SK-N-SH (cell line): Measurements from ENCODE around the gene CNBP. TPM values are rescaled to one million over a fixed set of nuclear protein-coding genes. Genes with fewer than 3 reads are reported as not detected.
A peak's percentile ranks its signal among the peaks of the same experiment; 100 is the strongest.

Source experiments
- CTCF ChIA-PET: fragments of 300-600, 350-600 bp; formaldehyde crosslinking; extraction: SDS; loops from one replicate; lab custom pipeline; 2021; lab: Yijun Ruan, JAX
- POLR2A ChIA-PET: fragments of 350-600 bp; sonication (Branson Sonifier 250); formaldehyde crosslinking; extraction: SDS; loops from one replicate; lab custom pipeline; 2020; ENCODE audit warnings: antibody characterized with exemption, inconsistent platforms; lab: Yijun Ruan, JAX
- DNase-seq: peaks from one replicate; pipeline ENCODE4 v3.0.0; 2012
- H2AFZ ChIP-seq: fragments of 200-600 bp; sonication (generic); 2 replicates; pipeline ENCODE4 v1.8.1; 2016; ENCODE audit warnings: antibody characterized with exemption, mild to moderate bottlenecking, low read depth
- H3F3A ChIP-seq: fragments of 200-600 bp; sonication (generic); replicated peaks from 2 replicates; pipeline ENCODE3; 2016; ENCODE audit warnings: antibody characterized with exemption, mild to moderate bottlenecking; ENCODE audit not compliant: insufficient read depth
- H3K27ac ChIP-seq, 2 experiments: fragments of 200-500 bp in 1 of 2; fragments of 200-600 bp in 1 of 2; sonication (Bioruptor generic) in 1 of 2; sonication (generic), shearing (Covaris generic) in 1 of 2; 2 replicates each; pipeline versions ENCODE4 v1.5.1 to v1.6.1; 2014 to 2016; ENCODE audit warnings: low read depth in 2 of 2, inconsistent platforms in 1 of 2, low read length in 1 of 2, mild to moderate bottlenecking in 1 of 2, mixed read lengths in 1 of 2
- H3K27me3 ChIP-seq: fragments of 200-600 bp; sonication (generic), shearing (Covaris generic); 2 replicates; pipeline ENCODE4 v1.6.1; 2016; ENCODE audit warnings: mixed run types; ENCODE audit not compliant: insufficient read depth
- H3K36me3 ChIP-seq, 2 experiments: fragments of 200-500 bp in 1 of 2; fragments of 200-600 bp in 1 of 2; sonication (Bioruptor generic) in 1 of 2; sonication (generic) in 1 of 2; replicated peaks in 1 of 2; 2 replicates each; pipeline versions ENCODE3 to v1.5.1; 2014 to 2016; ENCODE audit warnings: low read length in 1 of 2, mild to moderate bottlenecking in 1 of 2; ENCODE audit not compliant: insufficient read depth in 2 of 2, control insufficient read depth in 1 of 2
- H3K4me1 ChIP-seq, 2 experiments: fragments of 200-500 bp in 1 of 2; fragments of 200-600 bp in 1 of 2; sonication (Bioruptor generic) in 1 of 2; sonication (generic), shearing (Covaris generic) in 1 of 2; 2 replicates each; pipeline versions ENCODE4 v1.5.1 to v1.6.1; 2014 to 2016; ENCODE audit warnings: low read depth in 1 of 2, low read length in 1 of 2, mixed run types in 1 of 2; ENCODE audit not compliant: insufficient read depth in 2 of 2, control insufficient read depth in 1 of 2
- H3K4me2 ChIP-seq: fragments of 200-600 bp; sonication (generic), shearing (Covaris generic); 2 replicates; pipeline ENCODE4 v1.6.1; 2017; ENCODE audit warnings: mixed run types
- H3K4me3 ChIP-seq, 2 experiments: fragments of 200-500 bp in 1 of 2; fragments of 200-600 bp in 1 of 2; sonication (Bioruptor generic) in 1 of 2; sonication (generic), shearing (Covaris generic) in 1 of 2; 2 replicates each; pipeline versions ENCODE4 v1.5.1 to v1.8.1; 2014 to 2016; ENCODE audit warnings: low read depth in 2 of 2, inconsistent platforms in 1 of 2, low read length in 1 of 2, mild to moderate bottlenecking in 1 of 2, mixed read lengths in 1 of 2, moderate library complexity in 1 of 2
- H3K79me2 ChIP-seq: fragments of 200-600 bp; sonication (generic); 2 replicates; pipeline ENCODE4 v1.8.1; 2017; ENCODE audit warnings: mild to moderate bottlenecking; ENCODE audit not compliant: insufficient read depth
- H3K9ac ChIP-seq: fragments of 200-600 bp; sonication (generic); 2 replicates; pipeline ENCODE4 v1.6.1; 2017; ENCODE audit warnings: mixed run types
- H3K9me2 ChIP-seq: fragments of 200-600 bp; sonication (generic); 2 replicates; pipeline ENCODE4 v1.6.1; 2017; ENCODE audit warnings: mixed run types
- H3K9me3 ChIP-seq: fragments of 200-600 bp; sonication (generic); 2 replicates; pipeline ENCODE4 v1.6.1; 2017; ENCODE audit warnings: mixed run types, mild to moderate bottlenecking, moderate library complexity
- H4K20me1 ChIP-seq: fragments of 200-600 bp; sonication (generic); 2 replicates; pipeline ENCODE4 v1.6.1; 2017; ENCODE audit warnings: mild to moderate bottlenecking, mixed run types; ENCODE audit not compliant: insufficient read depth
- CHD2 ChIP-seq: fragments of 150-350 bp; IDR thresholded peaks from 2 replicates; pipeline ENCODE4 v1.6.1; 2018; ENCODE audit warnings: low read length; ENCODE audit not compliant: partially characterized antibody
- EP300 ChIP-seq, 2 experiments: IDR thresholded peaks; 2 replicates each; pipeline versions ENCODE4 v1.4.0 to v1.6.1; 2012; ENCODE audit warnings: borderline replicate concordance in 1 of 2, low read depth in 1 of 2, low read length in 1 of 2
- EZH2phosphoT487 ChIP-seq: fragments of 200-600 bp; sonication (generic); IDR thresholded peaks from 2 replicates; pipeline ENCODE4 v1.6.1; 2017; ENCODE audit warnings: low read depth, mixed run types, mild to moderate bottlenecking, antibody characterized with exemption, moderate library complexity, borderline replicate concordance
- GABPA ChIP-seq: IDR thresholded peaks from 2 replicates; pipeline ENCODE4 v1.4.0; 2012; ENCODE audit warnings: low read depth, mild to moderate bottlenecking
- GATA2 ChIP-seq: sonication (generic); formaldehyde crosslinking; IDR thresholded peaks from 2 replicates; pipeline ENCODE4 v1.5.0; 2020; ENCODE audit warnings: mild to moderate bottlenecking, missing genetic modification reagents
- JUND ChIP-seq: IDR thresholded peaks from 2 replicates; pipeline ENCODE4 v1.4.0; 2012
- MAX ChIP-seq: IDR thresholded peaks from 2 replicates; pipeline ENCODE4 v1.4.0; 2012; ENCODE audit warnings: low read depth
- MXI1 ChIP-seq: IDR thresholded peaks from 2 replicates; pipeline ENCODE4 v1.6.1; 2012; ENCODE audit warnings: mild to moderate bottlenecking, low read depth, low read length, improper control_type of control experiment
- PBX3 ChIP-seq: IDR thresholded peaks from 2 replicates; pipeline ENCODE4; 2012
- RAD21 ChIP-seq: IDR thresholded peaks from 2 replicates; pipeline ENCODE4 v1.6.1; 2012; ENCODE audit warnings: mild to moderate bottlenecking, low read length
- RCOR1 ChIP-seq: fragments of 150-350 bp; IDR thresholded peaks from 2 replicates; pipeline ENCODE4 v1.6.1; 2017; ENCODE audit warnings: antibody characterized with exemption, low read length
- SIN3A ChIP-seq: IDR thresholded peaks from 2 replicates; pipeline ENCODE4 v1.6.1; 2012; ENCODE audit warnings: low read depth, mild to moderate bottlenecking, low read length, moderate library complexity, borderline replicate concordance
- SMC3 ChIP-seq: IDR thresholded peaks from 2 replicates; pipeline ENCODE4 v1.6.1; 2012; ENCODE audit warnings: low read depth, low read length, improper control_type of control experiment
- TAF1 ChIP-seq: IDR thresholded peaks from 2 replicates; pipeline ENCODE4 v1.6.1; 2012; ENCODE audit warnings: low read depth, mild to moderate bottlenecking, low read length, moderate library complexity, borderline replicate concordance
- TCF12 ChIP-seq: IDR thresholded peaks from 2 replicates; pipeline ENCODE4 v1.4.0; 2012
- TEAD4 ChIP-seq: IDR thresholded peaks from 2 replicates; pipeline ENCODE4 v1.4.0; 2012; ENCODE audit warnings: mild to moderate bottlenecking, borderline replicate concordance; ENCODE audit not compliant: insufficient read depth
- YY1 ChIP-seq: IDR thresholded peaks from 2 replicates; pipeline ENCODE4 v1.4.0; 2012; ENCODE audit warnings: low read depth, mild to moderate bottlenecking
- ZBTB33 ChIP-seq: IDR thresholded peaks from 2 replicates; pipeline ENCODE4 v1.4.0; 2012; ENCODE audit warnings: low read depth, borderline replicate concordance
- WGBS: methylation state at CpG from one replicate; pipeline ENCODE4 v1.1.6; 2017; ENCODE audit warnings: low lambda C conversion rate; 5-methylcytosine and 5-hydroxymethylcytosine counted together
- polyA plus RNA-seq, 3 experiments: library from polyadenylated mRNA; depleted of rRNA; stranded (reverse); fragments of >200 nt; gene quantifications; 2 replicates each; pipeline ENCODE4 v1.2.3, GENCODE V29; 2012
- TF ChIP-seq, protein P1 (sequence below): IDR thresholded peaks from 2 replicates; pipeline ENCODE4 v1.4.0; 2012; ENCODE audit warnings: low read depth, borderline replicate concordance
- TF ChIP-seq, protein P2 (sequence below): fragments of 150-350 bp; IDR thresholded peaks from 2 replicates; pipeline ENCODE4 v1.6.1; 2016; ENCODE audit warnings: mild to moderate bottlenecking, low read depth, low read length
- TF ChIP-seq, protein P3 (sequence below): fragments of 200-600 bp; sonication (generic); IDR thresholded peaks from 2 replicates; pipeline ENCODE4 v1.6.1; 2017; ENCODE audit warnings: antibody characterized with exemption, mild to moderate bottlenecking, moderate library complexity

CNBP gene
- polyA plus RNA-seq, 1 of the 3 experiments (the other 2 are of a cell fraction): 240 TPM

DNA sequence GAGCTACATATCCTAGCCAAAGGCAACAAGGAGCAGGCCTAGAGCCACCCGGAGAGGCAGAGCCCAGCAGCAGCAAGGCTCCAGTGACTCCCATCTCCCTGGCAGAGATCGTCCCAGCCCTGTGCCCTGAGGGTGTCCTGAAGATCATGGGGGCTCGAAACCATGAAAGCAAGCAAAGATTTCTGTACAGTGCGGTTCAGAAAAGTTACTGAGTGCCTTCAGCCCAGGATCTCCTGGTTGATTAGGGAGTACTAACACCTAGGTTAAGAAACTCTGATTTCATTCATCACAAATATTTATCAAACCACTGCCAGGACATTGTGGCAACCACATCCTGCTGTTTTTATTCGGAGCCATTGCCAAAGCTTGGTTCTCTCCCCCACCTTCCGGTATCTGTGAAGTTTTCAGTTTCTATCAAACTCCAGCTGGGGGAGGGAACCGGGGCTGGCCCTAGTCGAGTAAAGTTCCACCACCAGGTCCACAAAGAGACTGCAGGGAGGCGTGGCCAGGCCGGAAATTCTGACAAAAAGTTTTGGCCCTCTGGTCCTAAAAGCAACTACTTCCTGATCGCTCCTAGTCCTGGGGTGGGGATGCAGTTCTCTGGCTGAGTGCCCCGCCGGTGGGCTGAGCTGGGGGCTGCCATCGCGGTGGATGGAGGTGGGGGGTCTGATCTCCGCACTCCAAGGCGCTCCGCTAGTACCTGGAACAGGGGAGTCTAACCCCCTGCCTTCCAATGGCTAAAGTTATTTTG lies 63.3 kb downstream of the CNBP start (continued):
- TF ChIP-seq MXI1 (no peak), MAX (peak; percentile 41; the same call in 1 of the 2 replicates), CHD2 (peak; percentile 46), RAD21 (no peak), RCOR1 (no peak), TCF12 (peak; percentile 47; the same call in 1 of the 2 replicates), GABPA (peak; percentile 44), EZH2phosphoT487 (no peak), SIN3A (no peak), GATA2 (CRISPR knock-in tag) (no peak), TEAD4 (no peak)
- TF ChIP-seq, protein P1, sequence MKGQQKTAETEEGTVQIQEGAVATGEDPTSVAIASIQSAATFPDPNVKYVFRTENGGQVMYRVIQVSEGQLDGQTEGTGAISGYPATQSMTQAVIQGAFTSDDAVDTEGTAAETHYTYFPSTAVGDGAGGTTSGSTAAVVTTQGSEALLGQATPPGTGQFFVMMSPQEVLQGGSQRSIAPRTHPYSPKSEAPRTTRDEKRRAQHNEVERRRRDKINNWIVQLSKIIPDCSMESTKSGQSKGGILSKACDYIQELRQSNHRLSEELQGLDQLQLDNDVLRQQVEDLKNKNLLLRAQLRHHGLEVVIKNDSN: no peak

DNA sequence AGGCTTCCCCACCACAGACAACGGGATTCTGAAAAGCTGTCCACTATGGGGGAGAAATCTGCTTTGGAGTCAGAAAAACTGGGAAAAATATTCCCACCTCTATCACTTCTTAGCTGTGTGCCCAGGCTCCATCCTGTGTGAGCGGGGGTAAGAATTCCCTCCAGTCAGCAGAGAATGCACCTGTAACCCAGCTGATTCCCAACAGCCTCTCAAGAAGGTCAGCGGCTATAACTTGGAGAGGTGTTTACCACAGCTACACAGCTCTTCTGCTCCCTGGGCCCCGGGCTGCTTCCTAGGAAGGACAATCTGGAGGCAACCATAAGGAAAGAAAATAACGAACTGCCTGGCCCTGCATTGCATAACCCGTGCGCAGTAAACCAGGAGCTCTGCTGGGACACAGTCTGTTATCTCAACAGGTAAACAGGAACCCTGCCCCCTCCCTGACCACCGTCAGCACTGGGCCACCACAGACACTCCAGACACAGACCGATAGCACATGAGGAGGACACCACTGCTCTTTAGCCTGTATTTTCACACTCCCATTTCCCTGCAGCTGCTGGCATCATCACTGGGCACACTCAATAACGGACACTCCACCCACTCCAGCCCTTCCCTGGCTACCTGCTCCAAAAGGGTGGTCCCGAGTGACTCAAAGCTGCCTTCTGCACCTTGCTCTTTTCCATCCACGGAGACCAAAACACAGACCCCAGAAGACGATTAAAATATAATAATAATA lies 64.2 kb downstream of the CNBP start:
- H4K20me1 ChIP-seq: peaks cover 39% of the 10 kb centered on the region
- POLR2A ChIA-PET: no interaction called here
- WGBS: 78% methylated on average over 13 of the region's 13 CpGs
- no peak for TF ChIP-seq SIN3A
- TF ChIP-seq TAF1: no peak
- no peak for TF ChIP-seq JUND
- TF ChIP-seq, protein P2, sequence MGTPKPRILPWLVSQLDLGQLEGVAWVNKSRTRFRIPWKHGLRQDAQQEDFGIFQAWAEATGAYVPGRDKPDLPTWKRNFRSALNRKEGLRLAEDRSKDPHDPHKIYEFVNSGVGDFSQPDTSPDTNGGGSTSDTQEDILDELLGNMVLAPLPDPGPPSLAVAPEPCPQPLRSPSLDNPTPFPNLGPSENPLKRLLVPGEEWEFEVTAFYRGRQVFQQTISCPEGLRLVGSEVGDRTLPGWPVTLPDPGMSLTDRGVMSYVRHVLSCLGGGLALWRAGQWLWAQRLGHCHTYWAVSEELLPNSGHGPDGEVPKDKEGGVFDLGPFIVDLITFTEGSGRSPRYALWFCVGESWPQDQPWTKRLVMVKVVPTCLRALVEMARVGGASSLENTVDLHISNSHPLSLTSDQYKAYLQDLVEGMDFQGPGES: no peak
- TF ChIP-seq CHD2: no peak
- TF ChIP-seq EP300 (IDR thresholded peaks at IDR 0.05; ENCODE audit: borderline replicate concordance in 1 of 2, low read depth in 1 of 2, low read length in 1 of 2): no peak
- TF ChIP-seq YY1: no peak
- no peak for TF ChIP-seq MAX
- TF ChIP-seq SMC3: no peak
- TF ChIP-seq PBX3: no peak
- TF ChIP-seq RAD21: no peak
- TF ChIP-seq ZBTB33: no peak
- TF ChIP-seq, protein P3, sequence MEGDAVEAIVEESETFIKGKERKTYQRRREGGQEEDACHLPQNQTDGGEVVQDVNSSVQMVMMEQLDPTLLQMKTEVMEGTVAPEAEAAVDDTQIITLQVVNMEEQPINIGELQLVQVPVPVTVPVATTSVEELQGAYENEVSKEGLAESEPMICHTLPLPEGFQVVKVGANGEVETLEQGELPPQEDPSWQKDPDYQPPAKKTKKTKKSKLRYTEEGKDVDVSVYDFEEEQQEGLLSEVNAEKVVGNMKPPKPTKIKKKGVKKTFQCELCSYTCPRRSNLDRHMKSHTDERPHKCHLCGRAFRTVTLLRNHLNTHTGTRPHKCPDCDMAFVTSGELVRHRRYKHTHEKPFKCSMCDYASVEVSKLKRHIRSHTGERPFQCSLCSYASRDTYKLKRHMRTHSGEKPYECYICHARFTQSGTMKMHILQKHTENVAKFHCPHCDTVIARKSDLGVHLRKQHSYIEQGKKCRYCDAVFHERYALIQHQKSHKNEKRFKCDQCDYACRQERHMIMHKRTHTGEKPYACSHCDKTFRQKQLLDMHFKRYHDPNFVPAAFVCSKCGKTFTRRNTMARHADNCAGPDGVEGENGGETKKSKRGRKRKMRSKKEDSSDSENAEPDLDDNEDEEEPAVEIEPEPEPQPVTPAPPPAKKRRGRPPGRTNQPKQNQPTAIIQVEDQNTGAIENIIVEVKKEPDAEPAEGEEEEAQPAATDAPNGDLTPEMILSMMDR: no peak

More for the DNA sequence above, 64.2 kb downstream of the CNBP start:
- H3K27me3 ChIP-seq: no peaks in the 10 kb centered on the region
- H3K9ac ChIP-seq: peak overlapping the region; percentile 91; the same call in 1 of the 2 replicates
- no peak overlapping the region for H2AFZ ChIP-seq
- peaks cover 11 to 13% of the 10 kb centered on the region in 2 experiments for H3K36me3 ChIP-seq
- peaks cover 0 to 14% of the 10 kb centered on the region in 2 experiments; a peak in 2 of 4 replicates for H3K4me1 ChIP-seq
- H3K4me3 ChIP-seq: peak overlapping the region; percentile 81 to 86
- H3F3A ChIP-seq: peaks cover 15% of the 10 kb centered on the region
- peaks cover 61% of the 10 kb centered on the region for H3K79me2 ChIP-seq
- H3K4me2 ChIP-seq: peak overlapping the region; percentile 97
- no peak for DNase-seq
- CTCF ChIA-PET: interaction anchor here (1.1 to 6.0 kb wide), 4 partner anchors 20 to 149 kb away, joined by 3 to 34 read pairs (median 14); no protein-coding TSS in a partner anchor
- H3K9me2 ChIP-seq: no peaks in the 10 kb centered on the region
- H3K9me3 ChIP-seq: no peaks in the 10 kb centered on the region
- peak overlapping the region; percentile 52 to 71; a peak in 2 of 4 replicates for H3K27ac ChIP-seq
